Fibroblast of lung (primary cell): ENCODE data around the gene ZMYM4.

Experiments used
- CTCF ChIP-seq, 2 donors: IDR thresholded peaks in 1 of 2; conservative IDR thresholded peaks in 1 of 2; 1 replicate in 1 of 2; 2 replicates in 1 of 2; pipeline ENCODE4 v1.5.1; 2011 to 2012; ENCODE audit warnings: low read length in 2 of 2, control low read depth in 1 of 2, inconsistent platforms in 1 of 2, low read depth in 1 of 2, mild to moderate bottlenecking in 1 of 2
- EZH2 ChIP-seq: IDR thresholded peaks from 2 replicates; pipeline ENCODE4 v1.5.1; 2012; ENCODE audit warnings: low read length, control low read depth, mild to moderate bottlenecking; ENCODE audit errors: missing control alignments

- no peak for TF ChIP-seq CTCF (conservative IDR thresholded peaks at IDR 0.05 in 1 of 2, IDR thresholded peaks at IDR 0.05 in 1 of 2; ENCODE audit: low read depth in 1 of 2, low read length in 2 of 2)
- no peak for TF ChIP-seq EZH2
Measured at GRCh38 chr1:35398739-35399138, 130.2 kb downstream of the ZMYM4 start.
